ENCODE measurements around the gene LHFPL2. TPM values are rescaled to one million over a fixed set of nuclear protein-coding genes. Genes with fewer than 3 reads are reported as not detected.
"Not testable (repeated sequence)": the region's sequence is repeated elsewhere in the genome, so short reads cannot be mapped to it uniquely, and the experiment has no call there.

The LHFPL2 gene
- total RNA-seq, 2 donors from 2014 or later: 13.7 to 40.4 TPM

GRCh38 chr5:78471896-78472295 is 176.7 kb downstream of the LHFPL2 start:
- intact Hi-C loops (cut with DNase I): no loop called here
- no peak overlapping the region for H3K27ac ChIP-seq

DNA sequence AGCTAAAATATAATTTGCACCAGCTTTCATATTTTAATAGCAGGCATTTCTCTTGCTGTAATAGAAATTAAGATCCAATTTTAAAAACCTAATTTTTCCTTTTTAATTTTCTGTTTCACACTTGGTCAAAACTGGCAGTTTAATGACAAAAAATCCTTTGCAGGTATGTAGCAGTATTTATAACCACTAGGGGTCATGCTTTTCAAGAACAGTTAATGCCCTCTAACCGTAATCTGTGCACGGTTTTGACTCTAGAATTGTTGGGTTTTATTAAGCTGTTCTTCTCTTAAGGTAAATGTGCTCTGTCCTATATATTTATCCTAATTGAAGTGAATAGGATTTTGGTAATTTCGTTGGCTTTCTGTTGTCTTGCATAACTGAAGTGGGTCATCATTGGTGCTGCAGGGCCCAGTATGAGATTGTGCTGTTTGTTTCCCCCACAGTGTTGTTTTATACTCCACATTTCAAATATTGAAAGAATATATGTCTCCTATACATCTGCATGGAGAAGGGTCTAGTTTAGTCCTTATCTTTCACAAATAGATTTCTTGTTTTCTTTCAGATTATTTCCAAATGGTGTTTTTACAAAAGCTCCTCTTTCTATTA is 180.7 kb downstream of the LHFPL2 start:
- no peaks in the 10 kb centered on the region for H3K36me3 ChIP-seq
- H3K4me1 ChIP-seq (replicated peaks): no peaks in the 10 kb centered on the region
- no peak overlapping the region for H3K4me3 ChIP-seq
- TF ChIP-seq POLR2A (IDR thresholded peaks at IDR 0.05) (no peak), POLR2AphosphoS5 (IDR thresholded peaks at IDR 0.05) (no peak), CTCF (IDR thresholded peaks at IDR 0.05) (peak in 3 of 4 experiments; percentile 69 to 84 (median 70))
- H3K9me3 ChIP-seq: no peaks in the 10 kb centered on the region
- H3K27ac ChIP-seq: no peak overlapping the region
- H3K27me3 ChIP-seq (replicated peaks; ENCODE audit: insufficient read depth): no peaks in the 10 kb centered on the region
- intact Hi-C loops (cut with DNase I): loop anchor here (2.0 to 5.0 kb wide), 3 partner anchors 74 to 497 kb away; partner anchors contain the start of gene LHFPL2
- DNase-seq (ENCODE audit: low spot score): no peak
- 17% methylated on average over 3 of the region's 3 CpGs for WGBS

More at GRCh38 chr5:78471896-78472295, 176.7 kb downstream of the LHFPL2 start:
- Histone ChIP-seq H3K4me3 (no peak overlapping the region), H3K9me3 (no peaks in the 10 kb centered on the region), H3K27me3 (replicated peaks; ENCODE audit: insufficient read depth) (no peaks in the 10 kb centered on the region), H3K4me1 (replicated peaks) (no peaks in the 10 kb centered on the region), H3K36me3 (no peaks in the 10 kb centered on the region)
- DNase-seq (ENCODE audit: low spot score): no peak
- TF ChIP-seq POLR2AphosphoS5 (IDR thresholded peaks at IDR 0.05) (no peak), POLR2A (IDR thresholded peaks at IDR 0.05) (no peak), CTCF (IDR thresholded peaks at IDR 0.05) (no peak)

GRCh38 chr5:78467140-78467539 is 181.4 kb downstream of the LHFPL2 start:
- Histone ChIP-seq H3K27me3 (replicated peaks; ENCODE audit: insufficient read depth) (no peaks in the 10 kb centered on the region), H3K4me1 (replicated peaks) (no peaks in the 10 kb centered on the region), H3K4me3 (no peak overlapping the region), H3K9me3 (no peaks in the 10 kb centered on the region), H3K27ac (no peak overlapping the region), H3K36me3 (no peaks in the 10 kb centered on the region)
- TF ChIP-seq POLR2AphosphoS5 (IDR thresholded peaks at IDR 0.05) (no peak), POLR2A (IDR thresholded peaks at IDR 0.05) (no peak), CTCF (IDR thresholded peaks at IDR 0.05) (no peak)
- intact Hi-C loops (cut with DNase I): loop anchor here (2.0 to 5.0 kb wide), 3 partner anchors 75 to 498 kb away; partner anchors contain the start of gene LHFPL2
- 94% methylated on average over 1 of the region's 1 CpG for WGBS
- DNase-seq (ENCODE audit: low spot score): no peak

DNA sequence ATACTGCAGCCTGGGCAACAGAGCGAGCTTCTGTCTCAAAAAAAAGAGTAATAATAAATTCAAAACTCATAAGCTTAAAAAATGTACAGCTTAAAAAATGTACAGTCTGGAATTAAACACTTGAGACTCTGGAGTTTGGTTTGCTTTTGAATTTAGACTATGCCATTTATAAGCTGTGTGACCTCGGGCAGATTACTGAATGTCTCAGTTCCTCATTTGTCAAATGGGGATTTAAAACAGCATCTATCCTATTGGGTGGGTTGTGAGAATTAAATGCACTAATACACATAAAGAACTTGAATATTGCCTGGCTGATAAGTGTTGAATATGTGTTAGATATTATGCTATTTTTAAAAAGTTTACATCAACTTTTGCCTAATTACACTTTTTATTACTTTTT is 189.7 kb downstream of the LHFPL2 start:
- Histone ChIP-seq H3K4me1 (replicated peaks) (no peaks in the 10 kb centered on the region), H3K27me3 (replicated peaks; ENCODE audit: insufficient read depth) (no peaks in the 10 kb centered on the region), H3K9me3 (no peaks in the 10 kb centered on the region), H3K4me3 (no peak overlapping the region), H3K36me3 (no peaks in the 10 kb centered on the region), H3K27ac (no peak overlapping the region)
- DNase-seq (ENCODE audit: low spot score): no peak
- intact Hi-C loops (cut with DNase I): no loop called here
- no peak for TF ChIP-seq POLR2A (IDR thresholded peaks at IDR 0.05)
- TF ChIP-seq CTCF (IDR thresholded peaks at IDR 0.05): no peak
- no peak for TF ChIP-seq POLR2AphosphoS5 (IDR thresholded peaks at IDR 0.05)
- 95% methylated on average over 2 of the region's 2 CpGs for WGBS

DNA sequence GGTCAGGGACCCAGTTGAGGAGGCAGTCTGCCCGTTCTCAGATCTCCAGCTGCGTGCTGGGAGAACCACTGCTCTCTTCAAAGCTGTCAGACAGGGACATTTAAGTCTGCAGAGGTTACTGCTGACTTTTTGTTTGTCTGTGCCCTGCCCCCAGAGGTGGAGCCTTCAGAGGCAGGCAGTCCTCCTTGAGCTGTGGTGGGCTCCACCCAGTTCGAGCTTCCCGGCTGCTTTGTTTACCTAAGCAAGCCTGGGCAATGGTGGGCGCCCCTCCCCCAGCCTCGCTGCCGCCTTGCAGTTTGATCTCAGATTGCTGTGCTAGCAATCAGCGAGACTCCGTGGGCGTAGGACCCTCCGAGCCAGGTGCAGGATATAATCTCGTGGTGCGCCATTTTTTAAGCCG is 191.1 kb downstream of the LHFPL2 start:
- WGBS: 86% methylated on average over 9 of the region's 14 CpGs
- H3K4me3 ChIP-seq; H3K4me1 ChIP-seq (replicated peaks); intact Hi-C loops (cut with DNase I); DNase-seq (ENCODE audit: low spot score); H3K9me3 ChIP-seq; H3K36me3 ChIP-seq; H3K27ac ChIP-seq; H3K27me3 ChIP-seq (replicated peaks; ENCODE audit: insufficient read depth): not testable (repeated sequence)

All from prostate gland (tissue), 2 donors.